ENCODE results near the gene FAIM2.

FAIM2 gene

DNA sequence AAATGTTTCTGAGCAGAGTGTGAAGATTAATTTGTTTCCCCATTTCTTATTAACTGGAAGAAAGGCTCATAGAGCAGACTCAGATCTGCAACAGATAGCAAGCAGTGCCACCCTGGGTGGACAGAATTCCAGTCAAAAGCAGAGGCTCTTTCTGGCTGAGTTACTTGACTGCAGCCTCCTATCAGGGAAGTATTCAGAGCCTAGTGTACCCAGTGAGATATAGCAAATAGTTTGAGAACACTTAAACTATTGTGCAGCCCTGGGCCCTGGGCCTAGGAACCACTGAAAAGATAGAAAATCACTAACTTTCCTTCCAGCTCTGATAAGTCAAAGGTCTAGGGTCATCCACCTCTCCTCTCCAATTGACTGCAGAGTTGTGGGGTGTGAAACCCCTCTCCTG, 35.6 kb upstream of the FAIM2 start:
- no peak for DNase-seq

DNA sequence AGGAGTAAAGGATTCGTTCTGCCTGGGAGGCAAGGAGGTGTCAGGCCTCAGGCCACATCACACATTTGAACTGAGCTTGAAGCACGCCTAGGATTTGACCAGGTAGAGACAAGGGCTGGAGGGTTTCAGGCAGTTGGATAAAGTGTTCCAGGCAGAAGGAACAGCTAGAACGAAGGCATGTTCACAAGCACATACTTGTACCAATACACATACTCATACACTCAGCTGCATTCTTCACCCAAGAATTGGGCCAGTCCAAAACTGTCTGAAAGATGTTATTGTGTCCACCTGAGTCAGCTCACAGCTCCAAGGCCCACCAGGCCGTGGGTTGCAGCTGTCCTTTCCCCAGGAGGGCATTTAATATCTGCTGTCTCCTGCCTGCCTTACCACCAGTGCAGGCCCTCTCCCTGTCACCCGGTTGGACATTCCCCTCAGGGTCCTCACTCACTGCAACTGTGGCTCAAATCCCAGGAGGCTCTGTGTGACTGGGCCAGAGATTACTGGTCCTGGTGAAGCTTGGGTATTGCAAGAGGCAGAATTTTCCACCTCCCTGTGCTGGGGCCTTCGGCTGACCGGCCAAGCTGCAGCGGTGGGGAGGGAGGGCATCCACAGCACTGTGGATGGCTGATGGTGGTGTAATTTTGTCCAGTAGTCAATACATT, 34.1 kb upstream of the FAIM2 start:
- no peak for DNase-seq

DNA sequence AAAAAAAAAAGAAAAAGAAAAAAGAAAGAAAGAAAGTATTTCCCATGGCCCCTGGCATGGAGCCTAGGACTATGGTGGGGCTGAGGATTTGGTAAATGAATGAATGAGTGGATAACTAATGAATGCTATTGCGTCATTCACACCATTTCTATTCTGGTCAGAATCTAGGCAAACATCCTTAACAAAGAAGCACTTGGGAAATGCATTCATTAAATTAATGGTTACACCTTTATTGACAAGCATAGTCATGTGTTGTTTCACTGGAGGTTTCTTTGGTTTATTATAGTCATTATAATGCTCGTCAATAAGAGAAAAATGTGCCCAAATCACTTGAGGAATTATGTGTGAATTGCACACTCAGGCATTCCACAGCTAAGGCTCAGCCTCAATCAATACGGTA, 33.2 kb upstream of the FAIM2 start:
- DNase-seq: no peak

DNA sequence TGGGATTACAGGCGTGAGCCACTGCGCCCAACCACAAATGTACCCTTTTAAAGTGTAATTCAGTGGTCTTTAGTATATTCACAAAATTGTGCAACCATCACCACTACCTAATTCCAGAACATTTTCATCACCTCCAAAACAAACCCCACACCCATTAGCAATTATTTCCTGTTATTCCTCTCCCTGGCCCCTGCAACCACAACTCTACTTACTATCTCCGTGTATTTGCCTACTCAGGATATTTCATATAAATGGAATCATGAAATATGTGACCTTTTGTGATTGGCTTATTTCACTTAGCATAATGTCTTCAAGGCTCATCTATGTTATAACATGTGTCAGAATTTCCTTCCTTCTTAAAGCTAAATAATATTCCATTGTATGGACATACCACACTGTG, 30.8 kb upstream of the FAIM2 start:
- no peak for DNase-seq

- no peak for DNase-seq
These were observed 30.1 kb upstream of the FAIM2 start for GRCh38 chr12:49933796-49934195.

GRCh38 chr12:49932533-49933130, 28.9 kb upstream of the FAIM2 start:
- DNase-seq: no peak

GRCh38 chr12:49932023-49932422, 28.3 kb upstream of the FAIM2 start:
- no peak for DNase-seq

DNA sequence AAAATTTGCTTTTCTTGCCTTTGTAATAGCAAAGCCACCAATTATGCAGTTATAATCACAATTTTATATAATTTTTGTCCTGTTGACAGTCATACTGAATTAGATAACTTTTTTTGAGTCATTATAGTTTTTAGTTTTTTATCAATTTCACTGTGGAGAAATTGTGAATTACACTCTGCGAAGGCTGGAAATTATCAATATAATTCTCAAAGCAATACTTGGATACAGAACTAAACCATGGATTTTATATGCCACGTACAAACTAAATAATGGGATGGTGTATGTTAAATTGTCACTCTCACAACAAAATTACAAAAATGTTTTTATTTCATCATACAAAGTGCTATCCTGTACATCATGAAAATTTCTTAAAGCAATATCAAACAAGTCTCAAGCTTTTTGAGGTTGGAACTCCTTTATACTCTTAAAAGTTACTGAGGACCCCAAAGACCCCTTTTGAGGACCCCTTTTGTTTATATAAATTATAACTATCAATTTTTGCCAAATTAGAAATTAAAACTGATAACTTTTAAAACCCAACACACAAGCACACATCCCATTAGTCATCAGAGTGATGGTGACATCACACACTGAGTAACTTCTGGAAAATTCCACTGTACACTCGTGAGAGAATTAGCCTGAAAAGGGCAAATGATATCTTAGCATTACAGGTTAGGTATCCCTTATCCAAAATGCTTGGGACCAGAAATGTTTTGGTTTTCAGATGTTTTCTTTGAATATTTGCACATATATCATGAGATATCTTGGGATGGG, 27.0 kb upstream of the FAIM2 start:
- DNase-seq: peak; percentile 79

GRCh38 chr12:49929581-49929980, 25.9 kb upstream of the FAIM2 start:
- no peak for DNase-seq

DNA sequence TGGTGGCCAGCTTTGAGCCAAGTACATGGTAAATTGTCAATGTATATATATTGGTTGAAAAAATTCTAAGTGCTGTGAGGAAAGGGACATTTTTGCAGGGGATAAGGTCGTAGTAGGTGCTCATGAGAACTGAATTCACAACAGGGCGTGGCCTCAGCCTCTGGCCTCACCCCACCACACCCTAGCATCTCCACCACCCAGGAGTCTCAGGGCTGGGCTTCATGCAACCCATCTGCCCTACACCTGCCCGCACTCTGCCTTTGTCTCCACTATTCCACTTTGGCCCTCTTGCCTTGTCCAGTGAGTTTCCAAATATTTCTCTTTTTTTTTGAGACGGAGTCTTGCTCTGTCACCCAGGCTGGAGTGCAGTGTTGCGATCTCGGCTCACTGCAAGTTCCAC, 24.8 kb upstream of the FAIM2 start:
- no peak for DNase-seq

- peak; percentile 57 for DNase-seq
These were observed 21.9 kb upstream of the FAIM2 start for GRCh38 chr12:49925433-49926204.

- no peak for DNase-seq
These were observed 21.0 kb upstream of the FAIM2 start for GRCh38 chr12:49924628-49925246.

DNA sequence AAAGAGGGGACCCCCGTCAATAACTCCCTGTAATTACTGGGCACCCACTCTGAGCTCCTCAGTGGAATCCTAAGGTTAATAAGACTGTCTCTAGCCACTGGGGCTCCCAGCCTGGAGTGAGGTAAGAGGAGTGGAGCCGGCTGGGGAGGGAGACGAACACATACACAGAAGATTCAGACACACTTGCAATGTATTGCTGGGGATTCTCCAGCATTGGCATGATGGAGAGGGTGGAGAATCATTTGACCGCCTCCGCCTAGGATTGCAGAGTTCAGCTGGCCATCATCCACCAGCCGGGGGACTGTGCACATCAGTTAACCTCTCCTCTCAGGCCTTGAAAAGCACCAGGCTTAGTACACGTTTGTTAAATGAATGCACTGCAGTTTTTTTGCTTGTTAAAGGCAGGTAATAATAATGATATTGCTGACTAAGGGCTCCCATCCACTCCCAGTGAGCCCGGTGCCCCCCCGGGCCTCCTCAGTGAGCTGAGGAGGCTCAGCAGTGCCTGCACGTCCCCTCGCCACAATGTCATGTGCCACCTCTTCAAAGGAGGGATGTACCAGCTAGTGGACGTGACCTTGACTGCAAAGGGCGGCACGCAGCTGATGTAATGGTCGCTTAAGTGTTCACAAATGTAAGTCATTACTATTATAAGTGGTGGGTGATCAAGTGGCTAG, 20.3 kb upstream of the FAIM2 start:
- no peak for DNase-seq

DNA sequence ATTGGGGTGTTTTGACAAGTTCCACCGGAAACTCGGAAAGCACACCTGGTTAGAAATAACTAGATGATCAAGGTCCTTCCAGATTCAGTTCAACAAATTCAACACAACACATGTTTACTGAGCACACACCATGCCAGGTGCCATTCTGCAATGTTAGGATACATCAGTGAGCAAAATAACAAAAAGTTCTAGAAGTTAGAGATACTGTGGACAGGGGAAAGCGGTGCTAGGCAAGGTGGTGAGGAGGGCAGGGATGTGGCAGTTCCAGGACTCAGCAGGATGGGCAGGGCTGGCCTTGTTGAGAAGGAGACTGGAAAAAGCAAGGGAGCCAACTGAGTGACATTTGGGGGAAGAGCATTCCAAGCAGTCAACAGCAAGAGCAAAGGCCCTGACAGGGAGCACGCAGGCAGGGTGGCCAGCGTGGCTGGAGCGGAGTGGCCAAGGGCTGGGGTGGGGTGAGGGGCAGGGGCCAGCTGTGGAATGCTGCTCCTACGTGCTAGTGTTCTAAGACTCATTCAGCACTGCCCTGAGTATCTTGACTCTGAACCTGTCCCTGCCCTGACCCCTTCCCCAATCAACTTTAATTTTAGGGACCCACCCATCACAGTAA, 19.4 kb upstream of the FAIM2 start:
- no peak for DNase-seq

DNA sequence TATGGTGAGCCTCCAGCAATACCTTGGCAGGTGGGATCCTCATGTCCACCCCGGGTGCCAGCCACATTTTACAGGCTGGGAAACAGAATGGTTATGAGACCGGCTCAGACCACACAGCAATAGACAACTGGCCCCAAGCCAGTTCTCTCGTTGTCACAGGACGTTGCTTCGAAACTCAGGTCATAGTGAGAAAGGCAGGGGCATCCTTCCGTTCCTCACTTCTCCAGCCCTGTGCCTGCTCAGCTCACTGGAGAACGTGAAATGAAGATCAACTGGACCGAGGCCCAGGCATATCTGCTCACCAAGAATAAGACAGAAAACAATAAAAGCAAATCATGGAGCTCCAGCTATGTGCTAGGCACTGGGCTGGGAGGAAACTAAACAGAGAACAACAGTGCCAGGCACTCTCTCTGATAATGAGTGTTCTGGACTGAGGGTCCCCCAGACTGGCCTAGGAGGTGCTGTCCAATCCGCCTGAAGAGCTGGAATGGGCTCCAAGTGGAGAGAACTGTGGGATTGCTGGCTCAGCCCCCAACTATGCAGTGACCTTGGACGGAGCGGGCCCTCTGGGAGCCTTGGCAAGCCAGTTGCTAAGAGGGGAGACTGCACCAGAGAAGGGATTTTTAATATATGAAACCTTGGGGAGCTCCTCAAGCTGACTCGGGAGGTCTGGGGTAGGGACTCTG, 18.8 kb upstream of the FAIM2 start:
- DNase-seq: no peak

DNA sequence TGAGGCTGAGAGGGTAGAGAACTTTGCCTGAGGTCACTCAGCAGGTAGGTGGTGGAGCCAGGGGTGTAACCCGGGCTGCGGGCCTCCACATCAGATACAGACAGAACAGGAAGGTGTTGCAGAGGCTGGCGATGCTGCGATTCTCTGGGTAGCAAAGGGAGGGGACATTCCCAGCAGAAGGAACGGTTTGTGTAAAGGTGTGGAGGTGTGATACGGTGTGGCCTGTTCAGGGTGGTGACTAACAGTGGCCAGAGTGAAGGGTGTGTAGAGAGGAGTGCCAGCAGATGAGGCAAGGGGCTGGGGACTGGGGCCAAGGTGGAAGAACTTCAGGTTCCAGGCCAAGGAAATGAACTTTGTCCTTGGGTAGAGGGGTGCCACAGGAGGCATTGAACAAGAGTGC, 18.2 kb upstream of the FAIM2 start:
- no peak for DNase-seq

DNA sequence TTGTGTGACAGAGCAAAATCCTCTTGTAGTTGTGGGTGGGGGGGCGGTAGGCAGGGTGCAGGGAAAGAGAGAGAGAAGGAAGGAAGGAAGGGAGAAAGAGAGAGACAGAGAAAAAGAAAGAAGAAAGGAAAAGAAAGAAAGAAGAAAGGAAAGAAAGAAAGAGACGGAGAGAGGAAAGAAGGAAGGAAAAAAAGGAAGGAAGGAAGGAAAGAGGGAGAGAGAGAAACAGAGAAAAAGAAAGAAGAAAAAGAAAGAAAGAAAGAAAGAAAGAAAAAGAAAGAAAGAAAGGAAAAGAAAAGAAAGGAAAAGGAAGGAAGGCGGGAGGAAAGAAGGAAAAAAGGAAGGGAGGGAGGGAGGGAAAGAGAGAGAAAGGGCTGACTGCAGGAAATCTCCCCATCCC, 17.6 kb upstream of the FAIM2 start:
- no peak for DNase-seq

DNA sequence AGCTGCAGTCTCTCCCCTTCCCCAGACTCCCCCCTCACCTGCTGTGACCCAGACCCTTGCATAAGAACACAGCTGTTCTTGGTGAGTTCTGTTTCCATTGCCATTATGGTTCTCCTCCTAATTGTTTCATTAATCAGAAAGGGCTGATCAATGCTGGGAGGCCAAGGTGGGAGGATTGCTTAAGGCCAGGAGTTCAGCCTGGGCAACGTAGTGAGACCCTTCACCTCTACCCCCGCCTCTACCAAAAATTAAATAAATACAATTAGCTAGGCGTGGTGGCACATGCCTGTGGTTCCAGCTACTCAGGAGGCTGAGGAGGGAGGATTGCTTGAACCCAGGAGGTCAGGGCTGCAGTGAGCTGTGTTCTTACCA, 17.2 kb upstream of the FAIM2 start:
- DNase-seq: no peak

GRCh38 chr12:49920241-49920914, 16.7 kb upstream of the FAIM2 start:
- peak; percentile 73 for DNase-seq

DNA sequence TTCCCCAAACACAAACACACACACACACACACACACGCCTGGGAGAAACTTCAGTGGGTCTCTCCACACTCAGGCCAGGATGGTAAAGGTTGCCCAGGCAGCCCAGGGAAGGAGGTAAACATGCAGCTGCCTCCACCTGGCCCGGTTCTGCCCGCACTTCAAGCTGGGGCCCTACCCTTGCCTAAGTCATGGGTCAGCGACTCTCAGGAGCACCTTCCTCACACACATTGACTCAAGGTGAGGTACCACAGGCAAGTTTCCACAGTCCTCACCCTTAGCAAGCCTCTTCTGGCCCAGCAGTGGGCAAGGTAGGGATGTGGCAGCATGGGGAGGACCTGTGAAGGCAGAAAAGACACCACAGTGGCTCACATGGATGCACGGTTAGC, 14.1 kb upstream of the FAIM2 start:
- DNase-seq: no peak

Measured in suppressor macrophage treated with lipopolysaccharide for 4 hours (primary cell).